GM23248 (cell line): Measurements from ENCODE around the gene LMO1.

Source experiments
- EZH2 ChIP-seq: fragments of 200-600 bp; sonication (generic); IDR thresholded peaks from 2 replicates; pipeline ENCODE4 v1.6.1; 2018; ENCODE audit warnings: antibody characterized with exemption, mild to moderate bottlenecking; ENCODE audit not compliant: insufficient read depth, poor library complexity, severe bottlenecking
- EZH2phosphoT487 ChIP-seq: fragments of 200-600 bp; sonication (generic); IDR thresholded peaks from 2 replicates; pipeline ENCODE4 v1.6.1; 2018; ENCODE audit warnings: antibody characterized with exemption, moderate library complexity, mild to moderate bottlenecking, low read depth; ENCODE audit not compliant: insufficient read depth

DNA sequence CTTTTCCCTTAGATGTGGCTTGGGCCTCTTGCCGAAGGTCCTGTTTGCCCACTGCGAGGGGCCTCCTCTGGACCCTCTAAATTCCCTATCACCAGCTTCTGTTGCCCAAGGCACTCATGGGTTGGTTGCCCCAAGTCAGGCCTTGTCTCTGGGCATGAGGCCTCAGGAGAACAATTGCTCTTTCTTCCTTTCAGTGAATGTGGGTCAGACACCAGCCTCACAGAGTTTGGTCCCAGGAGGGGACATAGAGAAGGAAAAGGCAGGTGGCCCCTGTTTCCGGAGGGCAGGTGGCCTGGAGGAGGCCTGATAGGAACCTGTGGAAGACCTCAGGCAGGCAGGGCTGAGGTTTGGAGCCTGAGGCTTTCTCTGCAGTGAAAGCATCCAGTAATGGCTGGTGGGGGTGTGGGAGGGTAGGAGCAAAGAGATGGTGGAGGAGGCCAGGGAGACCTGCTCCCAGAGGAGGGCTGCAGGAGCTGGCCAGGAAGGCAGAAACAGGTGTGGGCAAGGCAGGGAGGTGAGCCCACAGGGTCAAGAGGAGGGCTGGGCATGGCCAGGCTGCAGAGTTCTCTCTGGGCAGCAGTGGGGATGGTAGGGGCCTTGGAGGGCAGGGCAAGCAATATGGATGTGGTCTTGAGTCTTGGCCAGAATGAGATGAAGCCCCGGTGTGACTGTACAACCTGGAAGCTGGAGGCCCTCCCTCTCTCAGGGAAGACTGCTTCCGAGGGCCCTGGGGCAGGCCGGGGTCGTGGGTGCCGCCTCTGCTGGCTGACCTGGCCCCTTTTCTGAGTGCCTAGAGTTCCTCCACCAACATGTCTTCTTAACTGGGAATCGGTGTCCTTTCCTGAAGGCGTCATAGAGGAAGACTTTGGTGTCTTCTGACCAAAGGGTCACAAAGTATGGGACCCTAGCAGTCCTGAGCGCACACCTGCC lies 28.0 kb upstream of the LMO1 start:
- TF ChIP-seq EZH2phosphoT487 (no peak), EZH2 (no peak)
